PC-3 (cell line): ENCODE results near the gene KBTBD7. TPM values are rescaled to one million over a fixed set of nuclear protein-coding genes. Genes with fewer than 3 reads are reported as not detected.

Experiments
- ATAC-seq: fragments of 200-7000 bp; cut with Tn5 transposase; 2 replicates; pipeline ENCODE4 v1.9.1; 2020; ENCODE audit warnings: mild to moderate bottlenecking, moderate library complexity
- BruUV-seq: library from RNA; stranded (reverse); fragments of 400-500 nt; replicated peaks from 2 replicates; lab custom pipeline; 2021; lab: Mats Ljungman, UMichigan
- CTCF ChIA-PET: fragments of 300-600 bp; sonication (Branson Sonifier 250); formaldehyde crosslinking; loops from one replicate; lab custom pipeline; 2022; ENCODE audit warnings: antibody characterized with exemption; lab: Charles Lee
- POLR2A ChIA-PET: fragments of 300-600 bp; sonication (Branson Sonifier 250); formaldehyde crosslinking; loops from one replicate; lab custom pipeline; 2022; ENCODE audit warnings: antibody characterized with exemption; ENCODE audit not compliant: unreplicated experiment; lab: Charles Lee
- DNase-seq: peaks from one replicate; pipeline ENCODE4 v3.0.0-alpha.2; 2015
- H2AFZ ChIP-seq: fragments of 300-600 bp; sonication (generic); 2 replicates; pipeline ENCODE4 v1.6.0; 2016; ENCODE audit warnings: antibody characterized with exemption, low read length
- H3F3A ChIP-seq: fragments of 300-600 bp; sonication (generic); one replicate; pipeline ENCODE4 v1.6.0; 2017; ENCODE audit warnings: antibody characterized with exemption, low read length, control low read depth, mild to moderate bottlenecking; ENCODE audit not compliant: unreplicated experiment
- H3K27ac ChIP-seq: fragments of 300-600 bp; sonication (generic); 2 replicates; pipeline ENCODE4 v1.5.1; 2016; ENCODE audit warnings: mild to moderate bottlenecking, low read length
- H3K27me3 ChIP-seq: fragments of 300-600 bp; sonication (generic); 2 replicates; pipeline ENCODE4 v1.6.1; 2016; ENCODE audit warnings: low read length, mixed read lengths
- H3K36me3 ChIP-seq: fragments of 300-600 bp; sonication (generic); 2 replicates; pipeline ENCODE4 v1.6.1; 2016; ENCODE audit warnings: low read depth, mixed run types, low read length, mixed read lengths
- H3K4me1 ChIP-seq: fragments of 300-600 bp; sonication (generic); 2 replicates; pipeline ENCODE4 v1.5.1; 2016; ENCODE audit warnings: low read length; ENCODE audit not compliant: insufficient read depth
- H3K4me2 ChIP-seq: fragments of 300-600 bp; sonication (generic); 2 replicates; pipeline ENCODE4 v1.6.0; 2016; ENCODE audit warnings: low read length
- H3K4me3 ChIP-seq: fragments of 300-600 bp; sonication (generic); 2 replicates; pipeline ENCODE4 v1.5.1; 2016; ENCODE audit warnings: mild to moderate bottlenecking, low read length, mixed read lengths
- H3K79me2 ChIP-seq: fragments of 300-600 bp; sonication (generic); 2 replicates; pipeline ENCODE4 v1.6.1; 2017; ENCODE audit warnings: low read length, mixed read lengths
- H3K9ac ChIP-seq: fragments of 300-600 bp; sonication (generic); 2 replicates; pipeline ENCODE4 v1.6.0; 2016; ENCODE audit warnings: mild to moderate bottlenecking, low read length
- H3K9me2 ChIP-seq: fragments of 300-600 bp; sonication (generic); replicated peaks from 2 replicates; pipeline ENCODE4 v1.6.1; 2016; ENCODE audit warnings: mixed run types, low read length, mixed read lengths
- H3K9me3 ChIP-seq: fragments of 300-600 bp; sonication (generic); 2 replicates; pipeline ENCODE4 v1.6.1; 2016; ENCODE audit warnings: low read length, mixed read lengths
- H4K20me1 ChIP-seq: fragments of 300-600 bp; sonication (generic); 2 replicates; pipeline ENCODE4 v1.6.1; 2016; ENCODE audit warnings: low read length, mixed read lengths
- CTCF ChIP-seq: fragments of 300-600 bp; sonication (generic); conservative IDR thresholded peaks from 2 replicates; pipeline ENCODE4 v1.5.1; 2017; ENCODE audit warnings: antibody characterized with exemption, low read depth, mild to moderate bottlenecking, low read length
- EZH2 ChIP-seq: fragments of 300-600 bp; sonication (generic); IDR thresholded peaks from one replicate; pipeline ENCODE4 v1.6.1; 2017; ENCODE audit warnings: antibody characterized with exemption, mild to moderate bottlenecking, low read length; ENCODE audit not compliant: unreplicated experiment
- EZH2phosphoT487 ChIP-seq: fragments of 300-600 bp; sonication (generic); IDR thresholded peaks from 2 replicates; pipeline ENCODE4 v1.6.1; 2018; ENCODE audit warnings: mild to moderate bottlenecking, antibody characterized with exemption, low read length, borderline replicate concordance
- intact Hi-C: fragments of 100-400 bp; cut with micrococcal nuclease; formaldehyde crosslinking; loops from 2 replicates; pipeline ENCODE4 v1.9.0; 2023
- total RNA-seq: library from RNA; depleted of rRNA; stranded (reverse); fragments of >200 nt; gene quantifications from 2 replicates; pipeline ENCODE4 v1.2.3, GENCODE V29; 2014

The KBTBD7 gene
- total RNA-seq, 1 experiment from 2014 or later, result 1.6 TPM

- ChIA-PET POLR2A (no interaction called here), CTCF (no interaction called here)
- H3K9me3 ChIP-seq, result no peaks in the 10 kb centered on the region
- no peaks in the 10 kb centered on the region for H4K20me1 ChIP-seq
- no peak overlapping the region for H3K4me3 ChIP-seq
- no peak overlapping the region for H3K9ac ChIP-seq
- no peak overlapping the region for H3K27ac ChIP-seq
- H3K4me2 ChIP-seq, result no peak overlapping the region
- no peaks in the 10 kb centered on the region for H3F3A ChIP-seq
- no peak for DNase-seq
- no peaks in the 10 kb centered on the region for H3K9me2 ChIP-seq
- no peak for ATAC-seq
- H3K79me2 ChIP-seq, result no peaks in the 10 kb centered on the region
- H3K4me1 ChIP-seq, result no peaks in the 10 kb centered on the region
- intact Hi-C loops, result no loop called here
- TF ChIP-seq EZH2 (no peak), EZH2phosphoT487 (no peak), CTCF (no peak)
- H3K27me3 ChIP-seq, result no peaks in the 10 kb centered on the region
- H3K36me3 ChIP-seq, result no peaks in the 10 kb centered on the region
- BruUV-seq, result no TSS peak
- H2AFZ ChIP-seq, result no peak overlapping the region
These were observed 9.4 kb upstream of the KBTBD7 start for GRCh38 chr13:41203810-41204209.

DNA sequence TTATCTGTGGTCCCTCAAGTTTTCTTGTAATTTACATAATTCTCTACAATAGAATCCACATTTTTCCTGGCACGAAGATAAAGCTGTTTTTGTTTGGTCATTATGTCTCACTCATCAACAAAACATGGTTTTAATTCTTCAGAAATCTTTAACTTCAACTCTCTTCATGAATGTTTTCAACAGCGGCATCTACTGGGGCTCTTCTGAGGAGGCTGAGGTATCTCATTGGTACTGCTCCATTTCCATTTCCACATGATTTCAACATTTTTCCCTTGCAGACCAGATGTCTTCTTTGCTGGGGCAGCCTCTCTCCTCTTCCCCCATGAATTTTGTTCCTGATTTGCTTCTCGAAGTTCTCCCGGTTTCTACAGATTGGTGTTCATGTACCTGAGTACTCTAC is 5.8 kb upstream of the KBTBD7 start:
- DNase-seq (no peak), ATAC-seq (no peak)
- no peaks in the 10 kb centered on the region for H3K27me3 ChIP-seq
- no peaks in the 10 kb centered on the region for H3K4me1 ChIP-seq
- no peaks in the 10 kb centered on the region for H3F3A ChIP-seq
- H3K27ac ChIP-seq, result no peak overlapping the region
- H3K4me2 ChIP-seq, result no peak overlapping the region
- H4K20me1 ChIP-seq, result no peaks in the 10 kb centered on the region
- no peaks in the 10 kb centered on the region for H3K9me2 ChIP-seq
- H3K9ac ChIP-seq, result no peak overlapping the region
- no peak overlapping the region for H2AFZ ChIP-seq
- no peaks in the 10 kb centered on the region for H3K9me3 ChIP-seq
- intact Hi-C loops, result no loop called here
- H3K4me3 ChIP-seq, result no peak overlapping the region
- no peak for TF ChIP-seq EZH2
- TF ChIP-seq EZH2phosphoT487, result no peak
- no peak for TF ChIP-seq CTCF
- H3K36me3 ChIP-seq, result no peaks in the 10 kb centered on the region
- H3K79me2 ChIP-seq, result no peaks in the 10 kb centered on the region
- CTCF ChIA-PET, result no interaction called here
- POLR2A ChIA-PET, result no interaction called here
- BruUV-seq, result no TSS peak

DNA sequence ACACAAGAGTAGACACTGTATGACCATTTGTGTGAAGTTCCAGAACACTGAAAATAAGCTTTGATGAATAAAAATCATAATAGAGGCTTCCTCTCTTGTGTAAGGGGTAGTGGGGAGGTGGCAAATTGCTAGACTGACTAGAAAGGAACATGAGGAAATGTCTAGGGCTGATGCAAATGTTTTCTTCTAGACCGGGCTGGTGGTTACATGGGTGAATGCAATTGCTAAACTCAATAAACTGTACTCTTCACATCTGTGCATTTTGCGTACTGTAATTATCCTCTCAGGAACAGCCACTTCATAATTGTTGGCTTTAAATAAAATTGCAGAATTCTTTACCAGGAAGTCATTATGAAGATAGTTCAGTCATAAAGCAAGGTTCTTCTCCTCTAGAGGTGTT is 5.2 kb upstream of the KBTBD7 start:
- ATAC-seq, result no peak
- H4K20me1 ChIP-seq, result no peaks in the 10 kb centered on the region
- CTCF ChIA-PET, result no interaction called here
- H3K27ac ChIP-seq, result no peak overlapping the region
- H3F3A ChIP-seq, result no peaks in the 10 kb centered on the region
- H2AFZ ChIP-seq, result no peak overlapping the region
- H3K9me2 ChIP-seq, result no peaks in the 10 kb centered on the region
- BruUV-seq, result no TSS peak
- no peaks in the 10 kb centered on the region for H3K36me3 ChIP-seq
- H3K4me2 ChIP-seq, result no peak overlapping the region
- no peak for TF ChIP-seq EZH2
- TF ChIP-seq CTCF, result no peak
- no peak for TF ChIP-seq EZH2phosphoT487
- no peaks in the 10 kb centered on the region for H3K27me3 ChIP-seq
- H3K4me3 ChIP-seq, result no peak overlapping the region
- no peaks in the 10 kb centered on the region for H3K79me2 ChIP-seq
- no peaks in the 10 kb centered on the region for H3K4me1 ChIP-seq
- no peak for DNase-seq
- no peaks in the 10 kb centered on the region for H3K9me3 ChIP-seq
- POLR2A ChIA-PET, result no interaction called here
- intact Hi-C loops, result loop anchor here (5.0 kb wide), 1 partner anchor 137 kb away; the partner anchor contains the start of gene WBP4
- H3K9ac ChIP-seq, result no peak overlapping the region
